Urinary bladder (tissue), 4 donors: ENCODE data around the gene DDX25. TPM values are rescaled to one million over a fixed set of nuclear protein-coding genes. Genes with fewer than 3 reads are reported as not detected.
A peak's percentile ranks its signal among the peaks of the same experiment; 100 is the strongest.
"Not testable (repeated sequence)": the region's sequence is repeated elsewhere in the genome, so short reads cannot be mapped to it uniquely, and the experiment has no call there.

Experiments used
- DNase-seq: peaks from one replicate; pipeline ENCODE4 v3.0.0-alpha.2; 2015; ENCODE audit errors: extremely low spot score
- H3K27ac ChIP-seq: one replicate; pipeline ENCODE4 v1.5.1; 2013; ENCODE audit warnings: low read depth, mild to moderate bottlenecking, moderate library complexity
- H3K36me3 ChIP-seq: one replicate; pipeline ENCODE4 v1.6.1; 2013; ENCODE audit warnings: mild to moderate bottlenecking, moderate library complexity; ENCODE audit not compliant: insufficient read depth
- H3K4me1 ChIP-seq: one replicate; pipeline ENCODE4 v1.6.1; 2013; ENCODE audit warnings: mild to moderate bottlenecking, moderate library complexity; ENCODE audit not compliant: insufficient read depth
- H3K4me3 ChIP-seq: one replicate; pipeline ENCODE4 v1.5.1; 2013; ENCODE audit warnings: low read depth, low read length
- WGBS: extraction: QIAGEN DNeasy Blood & Tissue Kit; methylation state at CpG from one replicate; pipeline ENCODE4 v1.1.7; 2013; 5-methylcytosine and 5-hydroxymethylcytosine counted together
- polyA plus RNA-seq: library from polyadenylated mRNA; stranded (reverse); fragments of 200-250 nt; gene quantifications from one replicate; pipeline ENCODE4 v1.2.3, GENCODE V29; 2013
- total RNA-seq: library from RNA; depleted of rRNA; stranded (reverse); fragments of >200 nt; gene quantifications from one replicate; pipeline ENCODE4 v1.2.3, GENCODE V29; 2014
- donor health status: healthy with polysubstance abuse.
- donor health status: healthy.

DDX25 gene
- total and polyA plus RNA-seq, 2 donors: 0.19 to 0.32 TPM

- WGBS: under 1% methylated on average over 91 of the region's 91 CpGs
- no peaks in the 10 kb centered on the region for H3K4me1 ChIP-seq
- peak; percentile 84 for DNase-seq
- H3K36me3 ChIP-seq: peaks cover 2% of the 10 kb centered on the region
- peak within 1 kb of the TSS; percentile 69 for H3K4me3 ChIP-seq
- H3K27ac ChIP-seq: peak within 1 kb of the TSS; percentile 88
These were observed 16.7 kb upstream of the DDX25 start, which contains the start of gene HYLS1 for GRCh38 chr11:125887373-125888324. Gene HYLS1, plus strand, starts transcription at chr11:125887668. Its CDS starts 11,701 bp downstream, at chr11:125899369.

- peaks cover 2% of the 10 kb centered on the region for H3K36me3 ChIP-seq
- no peaks in the 10 kb centered on the region for H3K4me1 ChIP-seq
- 67% methylated on average over 3 of the region's 3 CpGs for WGBS
- H3K27ac ChIP-seq: no peak overlapping the region
- DNase-seq: no peak
- H3K4me3 ChIP-seq: no peak overlapping the region
These were observed 13.7 kb upstream of the DDX25 start for GRCh38 chr11:125890447-125891100.

DNA sequence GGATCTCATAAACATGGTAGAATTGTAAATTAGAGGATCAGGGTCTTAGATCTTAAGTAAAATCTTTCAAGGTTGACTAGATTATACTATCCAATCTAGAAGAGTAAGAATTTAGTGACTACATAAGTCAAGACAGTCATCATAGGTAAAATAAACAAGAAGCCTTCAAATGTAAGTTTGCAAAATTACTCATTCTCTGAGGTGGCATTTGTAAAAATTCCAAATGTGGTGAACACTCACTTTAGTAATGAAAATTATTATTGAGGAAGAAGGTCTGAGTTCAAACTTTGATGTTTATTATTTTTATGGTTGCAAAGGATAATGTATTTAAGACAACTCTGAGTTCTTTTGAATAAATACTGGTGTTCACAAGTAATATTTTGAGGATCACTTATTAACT lies 12.2 kb upstream of the DDX25 start:
- Histone ChIP-seq H3K27ac (no peak overlapping the region), H3K4me3 (no peak overlapping the region), H3K36me3 (peaks cover 2% of the 10 kb centered on the region), H3K4me1 (no peaks in the 10 kb centered on the region)
- DNase-seq: no peak

DNA sequence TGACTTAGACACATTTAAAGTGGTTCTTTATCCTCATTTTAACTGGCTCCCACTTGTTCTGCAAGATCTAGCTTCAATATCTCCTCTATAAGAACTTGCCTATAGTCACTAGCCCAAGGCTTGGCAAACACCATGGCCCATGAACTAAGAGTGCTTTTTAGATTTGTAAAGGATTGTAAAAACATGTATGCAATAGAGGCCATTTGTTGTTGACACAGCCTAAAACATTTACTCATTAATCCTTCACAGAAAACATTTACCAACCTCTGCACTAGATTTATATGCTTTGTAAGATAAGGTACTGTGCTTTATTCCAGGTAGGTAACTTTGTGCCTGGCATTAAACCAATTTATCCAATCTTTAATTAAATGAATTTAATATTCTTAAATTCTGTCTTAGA lies 11.3 kb upstream of the DDX25 start:
- H3K4me1 ChIP-seq: no peaks in the 10 kb centered on the region
- no peak overlapping the region for H3K27ac ChIP-seq
- no peak overlapping the region for H3K4me3 ChIP-seq
- peaks cover 2% of the 10 kb centered on the region for H3K36me3 ChIP-seq
- no peak for DNase-seq

DNA sequence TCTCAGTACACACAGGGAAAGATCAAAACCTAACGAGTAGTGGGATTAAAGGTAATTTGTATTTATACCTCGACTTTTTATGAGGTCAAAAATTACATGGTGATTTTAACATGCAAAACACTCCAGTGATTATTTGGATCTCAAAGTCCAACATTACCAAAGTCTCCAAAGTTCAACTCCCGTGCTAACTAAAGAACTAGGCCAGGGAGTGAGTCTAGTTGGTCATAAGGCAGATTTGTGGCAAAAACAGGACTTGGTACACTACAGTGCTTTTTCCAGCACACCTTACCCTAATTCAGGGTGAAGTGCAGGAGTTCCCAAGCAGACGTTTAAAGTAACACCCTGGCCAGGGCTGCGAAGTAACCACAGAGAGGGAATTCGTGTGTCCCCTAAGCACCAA lies 2.4 kb upstream of the DDX25 start:
- 76% methylated on average over 6 of the region's 6 CpGs for WGBS

GRCh38 chr11:125902277-125902926 lies 1.9 kb upstream of the DDX25 start:
- no peak overlapping the region for H3K27ac ChIP-seq
- peaks cover 2% of the 10 kb centered on the region for H3K36me3 ChIP-seq
- no peak for DNase-seq
- no peaks in the 10 kb centered on the region for H3K4me1 ChIP-seq
- WGBS: 46% methylated on average over 20 of the region's 20 CpGs
- H3K4me3 ChIP-seq: peak overlapping the region; percentile 56

More for the DNA sequence above, 2.4 kb upstream of the DDX25 start:
- no peak overlapping the region for H3K27ac ChIP-seq
- H3K4me1 ChIP-seq: no peaks in the 10 kb centered on the region
- H3K4me3 ChIP-seq: peak overlapping the region; percentile 56
- peaks cover 2% of the 10 kb centered on the region for H3K36me3 ChIP-seq
- no peak for DNase-seq

GRCh38 chr11:125902927-125903710 lies 1.2 kb upstream of the DDX25 start, which contains the start of gene PUS3:
Gene PUS3, minus strand, starts transcription at chr11:125903206. Its CDS starts 6,922 bp downstream, at chr11:125896284.
- H3K27ac ChIP-seq: no peak within 1 kb of the TSS
- no peaks in the 10 kb centered on the region for H3K4me1 ChIP-seq
- DNase-seq: peak; percentile 73
- peaks cover 2% of the 10 kb centered on the region for H3K36me3 ChIP-seq
- WGBS: 1% methylated on average over 31 of the region's 31 CpGs
- H3K4me3 ChIP-seq: peak within 1 kb of the TSS; percentile 56

GRCh38 chr11:125904678-125905077 lies 370 bp downstream of the DDX25 start:
- no peaks in the 10 kb centered on the region for H3K4me1 ChIP-seq
- H3K36me3 ChIP-seq: peaks cover 2% of the 10 kb centered on the region
- no peak for DNase-seq
- 47% methylated on average over 11 of the region's 11 CpGs for WGBS
- H3K27ac ChIP-seq: no peak overlapping the region
- H3K4me3 ChIP-seq: no peak overlapping the region

- 71% methylated on average over 8 of the region's 8 CpGs for whole genome bisulfite sequencing
- Histone ChIP-seq H3K4me3 (no peak overlapping the region), H3K4me1 (no peaks in the 10 kb centered on the region), H3K27ac (no peak overlapping the region), H3K36me3 (no peaks in the 10 kb centered on the region)
- DNase-seq: no peak
These were observed 6.0 kb downstream of the DDX25 start for GRCh38 chr11:125910226-125910849.

DNA sequence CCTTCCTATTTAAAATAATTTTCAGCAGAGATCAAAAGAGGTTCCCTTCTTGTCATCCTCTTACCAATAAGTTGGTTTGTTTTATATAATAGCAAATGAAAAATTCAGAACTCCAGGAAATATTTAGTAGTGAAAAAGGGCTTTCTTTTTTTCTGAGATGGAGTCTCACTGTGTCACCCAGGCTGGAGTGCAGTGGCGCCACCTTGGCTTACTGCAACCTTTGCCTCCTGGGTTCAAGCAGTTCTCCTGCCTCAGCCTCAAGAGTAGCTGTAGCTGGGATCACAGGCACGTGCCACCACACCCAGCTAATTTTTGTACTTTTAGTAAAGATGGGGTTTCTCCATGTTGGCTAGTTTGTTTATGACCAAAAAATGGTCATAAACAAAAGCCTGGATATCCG lies 10.3 kb downstream of the DDX25 start:
- H3K4me1 ChIP-seq, H3K36me3 ChIP-seq, H3K27ac ChIP-seq, H3K4me3 ChIP-seq, DNase-seq: not testable (repeated sequence)
- WGBS: 81% methylated on average over 3 of the region's 3 CpGs

GRCh38 chr11:125916683-125917347 lies 12.5 kb downstream of the DDX25 start:
- no peak for DNase-seq
- 71% methylated on average over 12 of the region's 12 CpGs for WGBS
- H3K4me3 ChIP-seq: no peak overlapping the region
- no peak overlapping the region for H3K27ac ChIP-seq
- H3K4me1 ChIP-seq: no peaks in the 10 kb centered on the region
- H3K36me3 ChIP-seq: no peaks in the 10 kb centered on the region

DNA sequence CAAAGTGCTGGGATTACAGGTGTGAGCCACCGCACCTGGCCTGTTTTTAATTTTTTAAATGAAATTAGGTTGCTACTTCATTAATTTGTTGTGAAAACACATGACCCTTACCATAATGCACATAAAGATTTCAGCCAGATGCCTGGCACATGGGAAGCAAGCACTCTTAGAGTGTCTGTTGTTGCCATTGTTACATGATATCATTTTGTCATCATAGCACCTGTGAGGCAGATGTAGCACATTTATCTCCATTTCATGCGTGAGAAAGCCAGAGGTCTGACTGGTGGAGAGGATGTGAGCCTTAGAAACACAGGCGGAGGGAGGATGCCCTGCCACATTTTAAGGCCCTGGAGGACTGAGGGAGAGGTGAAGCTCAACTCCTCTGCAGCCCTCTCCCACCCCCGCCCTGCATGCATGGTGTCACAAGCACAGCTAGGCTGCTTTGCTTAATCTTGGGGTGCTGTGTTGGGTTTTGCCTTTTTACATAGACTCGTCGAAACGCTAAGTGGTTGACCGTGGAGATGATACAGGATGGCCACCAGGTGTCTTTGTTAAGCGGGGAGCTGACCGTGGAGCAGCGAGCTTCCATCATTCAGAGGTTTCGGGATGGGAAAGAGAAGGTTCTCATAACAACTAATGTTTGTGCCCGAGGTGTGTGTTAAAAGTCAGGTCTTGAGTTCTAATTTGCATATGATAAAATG lies 14.0 kb downstream of the DDX25 start:
- DNase-seq: no peak
- Histone ChIP-seq H3K4me3 (no peak overlapping the region), H3K27ac (no peak overlapping the region), H3K36me3 (no peaks in the 10 kb centered on the region), H3K4me1 (no peaks in the 10 kb centered on the region)
- WGBS: 82% methylated on average over 13 of the region's 13 CpGs
